ENCODE results near the gene VPS50.
"Not testable (repeated sequence)": the region's sequence is repeated elsewhere in the genome, so short reads cannot be mapped to it uniquely, and the experiment has no call there.

DNA sequence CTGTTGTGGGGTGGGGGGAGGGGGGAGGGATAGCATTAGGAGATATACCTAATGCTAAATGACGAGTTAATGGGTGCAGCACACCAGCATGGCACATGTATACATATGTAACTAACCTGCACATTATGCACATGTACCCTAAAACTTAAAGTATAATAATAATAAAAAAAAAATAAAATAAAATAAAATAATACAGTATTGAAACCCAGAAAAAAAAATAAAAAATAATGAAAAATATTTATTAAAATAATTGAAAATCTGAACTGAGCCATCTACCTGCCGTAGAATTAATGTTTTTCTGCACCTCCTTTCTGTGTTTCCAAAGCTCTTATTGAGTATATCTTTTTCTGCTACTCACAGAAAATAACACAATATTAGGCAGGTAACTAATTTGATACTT is 94.1 kb downstream of the VPS50 start:
- TF ChIP-seq, protein P1, sequence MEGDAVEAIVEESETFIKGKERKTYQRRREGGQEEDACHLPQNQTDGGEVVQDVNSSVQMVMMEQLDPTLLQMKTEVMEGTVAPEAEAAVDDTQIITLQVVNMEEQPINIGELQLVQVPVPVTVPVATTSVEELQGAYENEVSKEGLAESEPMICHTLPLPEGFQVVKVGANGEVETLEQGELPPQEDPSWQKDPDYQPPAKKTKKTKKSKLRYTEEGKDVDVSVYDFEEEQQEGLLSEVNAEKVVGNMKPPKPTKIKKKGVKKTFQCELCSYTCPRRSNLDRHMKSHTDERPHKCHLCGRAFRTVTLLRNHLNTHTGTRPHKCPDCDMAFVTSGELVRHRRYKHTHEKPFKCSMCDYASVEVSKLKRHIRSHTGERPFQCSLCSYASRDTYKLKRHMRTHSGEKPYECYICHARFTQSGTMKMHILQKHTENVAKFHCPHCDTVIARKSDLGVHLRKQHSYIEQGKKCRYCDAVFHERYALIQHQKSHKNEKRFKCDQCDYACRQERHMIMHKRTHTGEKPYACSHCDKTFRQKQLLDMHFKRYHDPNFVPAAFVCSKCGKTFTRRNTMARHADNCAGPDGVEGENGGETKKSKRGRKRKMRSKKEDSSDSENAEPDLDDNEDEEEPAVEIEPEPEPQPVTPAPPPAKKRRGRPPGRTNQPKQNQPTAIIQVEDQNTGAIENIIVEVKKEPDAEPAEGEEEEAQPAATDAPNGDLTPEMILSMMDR (IDR thresholded peaks at IDR 0.05 in 4 of 5, conservative IDR thresholded peaks at IDR 0.05 in 1 of 5) = not testable (repeated sequence)
- TF ChIP-seq POLR2A (IDR thresholded peaks at IDR 0.05) = not testable (repeated sequence)

Measured in gastrocnemius medialis (tissue), 4 donors.